Lower leg skin (tissue), 3 donors: ENCODE data around the gene DOP1A.

Source experiments
- CTCF ChIP-seq, 3 donors: fragments of 450-650 bp; IDR thresholded peaks; one replicate each; pipeline ENCODE4 v1.5.1; 2016; ENCODE audit warnings: antibody characterized with exemption in 3 of 3, mild to moderate bottlenecking in 3 of 3, moderate library complexity in 2 of 3
- POLR2A ChIP-seq, 2 donors: fragments of 450-650 bp; IDR thresholded peaks; one replicate each; pipeline ENCODE4 v1.6.1; 2016 to 2017; ENCODE audit warnings: antibody characterized with exemption in 2 of 2, mild to moderate bottlenecking in 1 of 2, moderate library complexity in 1 of 2

GRCh38 chr6:83199173-83199862, 131.8 kb downstream of the DOP1A start:
- TF ChIP-seq CTCF (IDR thresholded peaks at IDR 0.05) (no peak), POLR2A (IDR thresholded peaks at IDR 0.05) (no peak)
